CD4-positive, alpha-beta T cell treated with Interleukin-15 for 4 hours (primary cell): ENCODE results near the gene TSPAN15.

Experiments
- DNase-seq: peaks from one replicate; pipeline ENCODE4 v3.0.0-alpha.2; 2020; ENCODE audit warnings: low spot score

Gene TSPAN15

GRCh38 chr10:69466158-69466490 lies 14.9 kb downstream of the TSPAN15 start:
- no peak for DNase-seq

GRCh38 chr10:69466689-69467088 lies 15.4 kb downstream of the TSPAN15 start:
- DNase-seq = no peak

GRCh38 chr10:69467928-69468750 lies 16.9 kb downstream of the TSPAN15 start:
- DNase-seq = no peak

- DNase-seq = no peak
These were observed 17.5 kb downstream of the TSPAN15 start for GRCh38 chr10:69468751-69469089.

- no peak for DNase-seq
These were observed 18.7 kb downstream of the TSPAN15 start for GRCh38 chr10:69469976-69470375.

GRCh38 chr10:69470463-69471384 lies 19.5 kb downstream of the TSPAN15 start:
- no peak for DNase-seq

- no peak for DNase-seq
These were observed 20.9 kb downstream of the TSPAN15 start for GRCh38 chr10:69472142-69472541.

- DNase-seq = no peak
These were observed 21.3 kb downstream of the TSPAN15 start for GRCh38 chr10:69472544-69472943.

GRCh38 chr10:69473304-69473990 lies 22.2 kb downstream of the TSPAN15 start:
- no peak for DNase-seq

- DNase-seq = no peak
These were observed 23.6 kb downstream of the TSPAN15 start for GRCh38 chr10:69474742-69475432.

GRCh38 chr10:69475433-69475830 lies 24.2 kb downstream of the TSPAN15 start:
- DNase-seq = no peak

- no peak for DNase-seq
These were observed 26.8 kb downstream of the TSPAN15 start for GRCh38 chr10:69477968-69478597.

GRCh38 chr10:69479240-69480067 lies 28.2 kb downstream of the TSPAN15 start:
- DNase-seq = no peak

- no peak for DNase-seq
These were observed 28.8 kb downstream of the TSPAN15 start for GRCh38 chr10:69480068-69480412.

GRCh38 chr10:69481305-69481704 lies 30.0 kb downstream of the TSPAN15 start:
- no peak for DNase-seq

- DNase-seq = no peak
These were observed 30.7 kb downstream of the TSPAN15 start for GRCh38 chr10:69481811-69482524.

- DNase-seq = no peak
These were observed 32.7 kb downstream of the TSPAN15 start for GRCh38 chr10:69483963-69484362.

- no peak for DNase-seq
These were observed 33.5 kb downstream of the TSPAN15 start for GRCh38 chr10:69484736-69485135.

GRCh38 chr10:69486922-69487730 lies 35.9 kb downstream of the TSPAN15 start:
- DNase-seq = no peak
